ENCODE measurements around the gene PRKAG2. TPM values are rescaled to one million over a fixed set of nuclear protein-coding genes. Genes with fewer than 3 reads are reported as not detected.
"Not testable (repeated sequence)": the region's sequence is repeated elsewhere in the genome, so short reads cannot be mapped to it uniquely, and the experiment has no call there.

Gene PRKAG2
- total RNA-seq, 1 experiment from 2014 or later: 28.2 TPM

GRCh38 chr7:151752816-151753595 lies 123.9 kb downstream of the PRKAG2 start:
- no peaks in the 10 kb centered on the region for H3K36me3 ChIP-seq
- no peaks in the 10 kb centered on the region for H3K27me3 ChIP-seq (replicated peaks)
- peak in 1 of 2 experiments; percentile 12 for DNase-seq (ENCODE audit: low read depth in 1 of 2, low spot score in 2 of 2)
- no peak overlapping the region for H3K4me3 ChIP-seq
- H3K9me3 ChIP-seq (replicated peaks): no peaks in the 10 kb centered on the region; the same call in 1 of the 2 replicates
- peak overlapping the region; percentile 97 for H3K27ac ChIP-seq
- H3K4me1 ChIP-seq (replicated peaks): peaks cover 54% of the 10 kb centered on the region

DNA sequence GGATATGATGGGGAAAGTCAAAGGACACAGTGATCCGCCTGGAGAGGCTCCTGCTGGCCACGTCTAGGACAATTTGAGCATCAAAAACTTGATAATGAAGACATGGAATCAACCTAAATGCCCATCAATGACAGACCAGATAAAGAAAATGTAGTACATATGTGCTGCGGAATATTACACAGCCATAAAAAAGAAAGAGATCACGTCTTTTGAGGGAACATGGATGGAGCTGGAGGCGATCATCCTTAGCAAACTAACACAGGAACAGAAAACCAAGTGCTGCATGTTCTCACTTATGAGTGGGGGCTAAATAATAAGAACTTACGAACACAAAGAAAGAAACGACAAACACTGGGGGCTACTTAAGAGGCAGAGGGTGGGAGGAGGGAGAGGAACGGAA lies 124.9 kb downstream of the PRKAG2 start:
- DNase-seq (ENCODE audit: low read depth in 1 of 2, low spot score in 2 of 2): no peak
- Histone ChIP-seq H3K27ac (no peak overlapping the region), H3K9me3 (replicated peaks) (no peaks in the 10 kb centered on the region; the same call in 1 of the 2 replicates), H3K4me1 (replicated peaks) (peaks cover 54% of the 10 kb centered on the region), H3K27me3 (replicated peaks) (no peaks in the 10 kb centered on the region), H3K4me3 (no peak overlapping the region), H3K36me3 (no peaks in the 10 kb centered on the region)

GRCh38 chr7:151748733-151749132 lies 128.2 kb downstream of the PRKAG2 start:
- Histone ChIP-seq H3K36me3 (no peaks in the 10 kb centered on the region), H3K4me1 (replicated peaks) (peaks cover 55% of the 10 kb centered on the region), H3K9me3 (replicated peaks) (no peaks in the 10 kb centered on the region; the same call in 1 of the 2 replicates), H3K4me3 (no peak overlapping the region), H3K27ac (no peak overlapping the region), H3K27me3 (replicated peaks) (no peaks in the 10 kb centered on the region)
- no peak for DNase-seq (ENCODE audit: low read depth in 1 of 2, low spot score in 2 of 2)

DNA sequence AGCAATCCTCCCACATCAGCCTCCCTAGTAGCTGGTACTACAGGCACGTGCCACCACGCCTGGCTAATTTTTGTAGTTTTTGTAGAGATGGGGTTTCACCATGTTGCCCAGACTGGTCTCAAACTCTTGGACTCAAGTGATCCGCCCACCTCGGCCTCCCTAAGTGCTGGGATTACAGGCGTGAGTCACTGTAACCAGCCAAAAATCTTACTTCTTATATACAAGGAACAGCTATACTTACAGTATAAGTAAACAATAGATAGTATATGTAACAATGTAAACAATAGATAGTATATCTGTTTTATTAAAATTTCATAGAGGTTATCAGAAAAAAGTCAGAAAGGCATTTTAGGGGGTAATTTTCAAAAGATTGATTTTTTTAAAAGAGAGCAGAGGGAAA lies 128.9 kb downstream of the PRKAG2 start:
- peaks cover 55% of the 10 kb centered on the region for H3K4me1 ChIP-seq (replicated peaks)
- not testable (repeated sequence) for H3K36me3 ChIP-seq; H3K4me3 ChIP-seq; H3K27me3 ChIP-seq (replicated peaks); DNase-seq (ENCODE audit: low read depth in 1 of 2, low spot score in 2 of 2); H3K9me3 ChIP-seq (replicated peaks)
- peak overlapping the region; percentile 84 for H3K27ac ChIP-seq

- Histone ChIP-seq H3K36me3 (no peaks in the 10 kb centered on the region), H3K27ac (peak overlapping the region; percentile 14), H3K27me3 (replicated peaks) (no peaks in the 10 kb centered on the region), H3K9me3 (replicated peaks) (no peaks in the 10 kb centered on the region), H3K4me3 (no peak overlapping the region), H3K4me1 (replicated peaks) (peaks cover 66% of the 10 kb centered on the region)
- DNase-seq (ENCODE audit: low read depth in 1 of 2, low spot score in 2 of 2): no peak
Measured at GRCh38 chr7:151745706-151746105, 131.2 kb downstream of the PRKAG2 start.

DNA sequence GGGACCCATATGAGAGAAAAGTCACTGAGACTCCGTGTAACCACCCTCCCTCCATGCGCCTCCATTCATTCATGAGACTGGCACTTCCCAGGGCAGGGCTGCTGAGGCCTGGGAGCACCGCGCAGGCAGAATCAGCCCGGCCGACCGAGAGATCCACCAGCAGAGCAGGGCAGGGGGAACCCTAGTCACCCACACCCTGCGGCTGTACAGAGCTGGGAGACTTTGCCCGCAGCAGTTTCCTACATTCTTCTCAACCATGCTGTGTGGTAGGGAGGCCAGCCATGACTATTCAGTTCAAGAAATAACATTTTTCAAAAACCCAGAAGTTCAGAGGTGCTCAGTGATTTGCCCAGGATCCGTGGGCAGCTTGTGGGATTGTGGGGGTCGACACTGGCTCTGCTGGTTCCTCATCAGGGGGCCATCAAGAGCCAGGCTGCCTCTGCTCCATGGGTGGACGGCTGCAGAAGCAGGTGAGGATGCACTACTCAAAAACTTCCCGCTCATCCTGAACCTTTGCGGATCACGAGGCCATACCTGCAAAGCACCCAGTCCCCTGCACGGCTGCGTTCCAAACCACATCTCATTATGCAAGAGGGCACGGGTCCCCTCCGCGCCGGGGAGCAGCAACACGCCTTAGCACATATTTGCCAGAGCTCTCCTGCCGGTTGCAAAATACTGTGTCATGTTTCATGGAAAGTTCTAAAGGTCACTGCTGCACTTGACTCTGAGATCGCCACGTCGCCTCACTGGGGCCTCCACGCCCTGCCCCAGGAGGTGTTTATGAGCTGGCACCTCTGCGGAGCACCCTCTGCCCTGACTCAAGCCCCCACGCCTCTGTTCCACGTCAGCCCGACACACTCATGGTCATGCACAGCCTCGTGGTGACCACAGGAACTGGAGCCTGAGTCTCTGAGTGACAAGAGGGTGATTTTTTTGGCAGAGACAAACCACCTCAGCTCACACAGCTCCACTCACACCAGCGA lies 132.0 kb downstream of the PRKAG2 start:
- peak; percentile 68 to 89 for DNase-seq (ENCODE audit: low read depth in 1 of 2, low spot score in 2 of 2)
- Histone ChIP-seq H3K4me1 (replicated peaks) (peaks cover 74% of the 10 kb centered on the region), H3K27me3 (replicated peaks) (no peaks in the 10 kb centered on the region), H3K36me3 (no peaks in the 10 kb centered on the region), H3K27ac (peak overlapping the region; percentile 14), H3K9me3 (replicated peaks) (no peaks in the 10 kb centered on the region), H3K4me3 (no peak overlapping the region)

DNA sequence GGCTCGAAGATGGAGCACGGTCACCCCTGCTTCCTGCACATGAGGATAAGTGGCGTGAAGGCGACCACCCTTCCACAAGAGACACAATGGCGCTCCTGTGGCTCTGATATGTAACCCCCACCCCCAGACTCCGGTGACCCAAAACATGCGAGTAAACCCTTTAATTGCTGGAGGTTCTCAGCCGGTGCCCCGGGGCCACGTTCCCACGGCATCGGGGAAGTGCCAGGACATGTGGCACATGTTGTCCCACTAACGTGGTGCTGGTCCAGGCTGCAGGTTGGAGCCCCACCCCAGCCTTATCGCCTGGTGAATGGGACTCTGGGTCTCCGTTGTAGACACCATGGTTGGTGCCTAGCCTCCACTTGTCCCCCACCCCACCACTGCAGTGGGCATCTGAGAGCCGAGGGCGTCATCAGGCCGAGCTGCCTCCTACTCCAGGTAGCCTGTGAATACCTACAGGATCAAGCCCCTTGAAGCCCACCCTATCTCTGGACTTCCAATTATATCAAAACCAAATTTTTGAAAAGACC lies 132.8 kb downstream of the PRKAG2 start:
- peak overlapping the region; percentile 95 for H3K27ac ChIP-seq
- no peak overlapping the region for H3K4me3 ChIP-seq
- H3K27me3 ChIP-seq (replicated peaks): no peaks in the 10 kb centered on the region
- DNase-seq (ENCODE audit: low read depth in 1 of 2, low spot score in 2 of 2): no peak
- no peaks in the 10 kb centered on the region for H3K36me3 ChIP-seq
- peaks cover 75% of the 10 kb centered on the region for H3K4me1 ChIP-seq (replicated peaks)
- no peaks in the 10 kb centered on the region for H3K9me3 ChIP-seq (replicated peaks)

GRCh38 chr7:151743481-151743983 lies 133.4 kb downstream of the PRKAG2 start:
- peak overlapping the region; percentile 95 for H3K27ac ChIP-seq
- no peak overlapping the region; the same call in 1 of the 2 replicates for H3K4me3 ChIP-seq
- no peaks in the 10 kb centered on the region for H3K9me3 ChIP-seq (replicated peaks)
- no peak for DNase-seq (ENCODE audit: low read depth in 1 of 2, low spot score in 2 of 2)
- H3K27me3 ChIP-seq (replicated peaks): no peaks in the 10 kb centered on the region
- no peaks in the 10 kb centered on the region for H3K36me3 ChIP-seq
- H3K4me1 ChIP-seq (replicated peaks): peaks cover 75% of the 10 kb centered on the region

GRCh38 chr7:151742713-151743480 lies 134.0 kb downstream of the PRKAG2 start:
- no peaks in the 10 kb centered on the region for H3K27me3 ChIP-seq (replicated peaks)
- peak; percentile 90 to 93 for DNase-seq (ENCODE audit: low read depth in 1 of 2, low spot score in 2 of 2)
- no peaks in the 10 kb centered on the region for H3K36me3 ChIP-seq
- H3K4me3 ChIP-seq: peak overlapping the region; percentile 1; the same call in 1 of the 2 replicates
- H3K27ac ChIP-seq: peak overlapping the region; percentile 95
- H3K4me1 ChIP-seq (replicated peaks): peaks cover 71% of the 10 kb centered on the region
- no peaks in the 10 kb centered on the region for H3K9me3 ChIP-seq (replicated peaks)

DNA sequence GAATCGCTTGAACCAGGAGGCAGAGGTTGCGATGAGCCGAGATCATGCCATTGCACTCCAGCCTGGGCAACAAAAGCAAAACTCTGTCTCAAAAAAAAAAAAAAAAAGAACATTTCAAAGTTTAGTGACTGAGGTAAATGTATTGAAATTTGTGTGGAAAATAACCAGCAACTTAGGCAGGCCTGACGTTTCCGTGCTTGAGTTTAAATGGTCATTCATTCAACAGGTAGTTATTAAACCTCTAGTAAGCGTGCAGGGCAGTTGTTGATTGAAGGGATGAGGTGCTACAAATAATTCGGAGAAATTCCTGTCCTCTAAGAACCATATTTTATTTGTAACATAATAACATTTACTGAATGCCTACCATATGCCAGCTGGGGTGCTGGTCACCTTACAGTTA lies 135.3 kb downstream of the PRKAG2 start:
- Histone ChIP-seq H3K27me3 (replicated peaks) (no peaks in the 10 kb centered on the region), H3K4me1 (replicated peaks) (peaks cover 68% of the 10 kb centered on the region), H3K9me3 (replicated peaks) (no peaks in the 10 kb centered on the region), H3K4me3 (no peak overlapping the region), H3K27ac (no peak overlapping the region; the same call in 1 of the 2 replicates), H3K36me3 (no peaks in the 10 kb centered on the region)
- DNase-seq (ENCODE audit: low read depth in 1 of 2, low spot score in 2 of 2): no peak

DNA sequence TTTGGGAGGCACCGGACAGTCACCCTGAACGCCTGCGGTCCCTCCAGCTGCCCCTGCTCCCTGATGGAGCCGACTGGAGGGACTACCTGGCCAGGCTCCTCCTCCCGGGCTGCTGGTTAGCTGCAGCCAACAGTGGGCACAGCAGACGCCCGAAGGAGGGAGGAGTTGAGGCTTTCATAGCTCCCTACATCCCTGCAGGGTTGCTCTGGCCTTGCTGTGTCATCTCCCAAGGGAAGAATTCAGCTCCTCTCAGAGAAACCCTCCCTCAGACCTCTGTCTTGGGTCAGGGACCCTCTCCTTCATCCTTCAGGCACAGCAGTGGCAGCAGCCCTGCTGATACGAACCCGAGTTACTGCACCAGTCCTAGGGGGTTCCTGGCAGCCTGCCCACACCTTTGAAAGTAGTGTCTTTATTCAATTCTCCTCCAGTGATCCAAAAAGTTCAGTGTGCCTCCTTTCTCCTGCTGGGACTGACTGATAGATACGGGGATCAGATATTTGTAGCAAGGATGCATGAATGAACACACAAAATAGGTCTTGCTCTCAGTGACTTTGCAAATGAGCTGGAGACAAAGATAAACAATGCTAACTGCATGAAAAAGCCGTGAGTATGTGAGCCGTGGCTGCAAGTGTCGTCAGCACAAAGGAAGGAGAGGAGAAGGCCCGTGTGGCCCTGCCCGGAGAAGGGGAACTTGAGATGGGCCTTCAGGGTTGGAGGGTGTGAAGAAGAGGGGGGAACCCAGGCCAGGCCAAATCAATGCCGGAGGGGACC lies 136.6 kb downstream of the PRKAG2 start:
- no peaks in the 10 kb centered on the region for H3K36me3 ChIP-seq
- H3K27ac ChIP-seq: peak overlapping the region; percentile 13; the same call in 1 of the 2 replicates
- no peak overlapping the region for H3K4me3 ChIP-seq
- peaks cover 63% of the 10 kb centered on the region for H3K4me1 ChIP-seq (replicated peaks)
- no peak for DNase-seq (ENCODE audit: low read depth in 1 of 2, low spot score in 2 of 2)
- H3K9me3 ChIP-seq (replicated peaks): no peaks in the 10 kb centered on the region
- H3K27me3 ChIP-seq (replicated peaks): no peaks in the 10 kb centered on the region

DNA sequence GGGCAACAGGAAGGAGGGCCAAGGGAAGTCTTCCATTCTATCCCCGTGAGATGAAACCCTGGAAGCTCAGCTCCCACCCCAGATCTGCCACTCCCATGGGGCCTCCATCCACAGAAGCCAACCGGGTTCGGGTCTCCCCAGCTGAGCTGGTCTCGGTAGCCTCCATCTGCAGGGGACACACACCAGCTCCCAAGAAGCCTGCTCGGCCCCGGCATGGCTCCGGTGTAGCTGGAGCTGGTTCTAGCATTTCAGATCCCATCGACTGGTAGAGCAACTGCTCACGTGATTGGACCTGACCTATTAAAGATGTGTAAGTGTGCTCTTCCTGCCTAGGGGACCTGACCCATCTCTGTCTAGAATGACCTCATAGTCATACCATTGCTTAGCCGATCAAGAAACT lies 138.0 kb downstream of the PRKAG2 start:
- H3K27me3 ChIP-seq (replicated peaks): no peaks in the 10 kb centered on the region
- no peak for DNase-seq (ENCODE audit: low read depth in 1 of 2, low spot score in 2 of 2)
- H3K4me3 ChIP-seq: no peak overlapping the region
- H3K27ac ChIP-seq: no peak overlapping the region
- H3K36me3 ChIP-seq: no peaks in the 10 kb centered on the region
- H3K4me1 ChIP-seq (replicated peaks): peaks cover 61% of the 10 kb centered on the region
- no peaks in the 10 kb centered on the region for H3K9me3 ChIP-seq (replicated peaks)
